Measurements from ENCODE around the gene MARCHF3.
"Not testable (repeated sequence)": the region's sequence is repeated elsewhere in the genome, so short reads cannot be mapped to it uniquely, and the experiment has no call there.

The MARCHF3 gene

DNA sequence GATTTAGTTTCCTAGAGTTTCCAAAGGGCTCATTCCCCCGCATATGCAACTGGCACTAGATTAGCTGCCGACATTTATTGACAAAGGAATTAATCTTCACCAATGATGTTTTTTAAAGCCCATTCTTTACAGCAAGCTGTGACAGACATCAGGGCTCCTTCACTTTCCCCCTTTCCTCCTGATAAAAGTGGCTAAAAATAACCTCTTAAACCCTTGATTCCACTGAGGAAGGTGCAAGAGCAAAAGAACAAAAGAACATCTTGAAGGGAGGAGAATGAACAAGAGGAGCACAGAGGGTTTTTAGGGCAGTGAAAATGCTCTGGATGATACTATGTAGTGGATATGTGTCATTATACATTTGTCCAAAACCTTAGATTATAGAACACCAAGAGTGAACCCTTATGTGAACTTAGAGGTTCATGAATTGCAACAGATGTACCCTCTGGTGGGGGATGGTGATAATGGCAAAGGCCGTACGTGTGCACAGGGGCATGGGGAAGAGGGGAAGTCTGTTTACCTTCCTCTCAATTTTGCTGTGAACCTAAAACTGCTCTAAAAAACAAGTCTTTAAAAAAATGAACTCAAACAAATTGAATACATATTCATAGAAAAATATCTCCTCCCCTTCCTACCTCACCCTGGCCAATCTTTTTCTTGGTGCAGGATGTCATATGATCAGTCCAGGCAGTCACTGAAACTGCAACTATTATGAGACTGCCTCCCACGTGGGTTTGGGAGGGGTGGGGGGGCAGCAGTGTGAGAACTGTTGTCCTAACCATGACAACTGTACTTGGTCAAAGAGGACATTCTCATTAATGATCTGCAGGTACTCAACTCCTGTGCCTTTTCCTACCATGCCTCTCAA, 83.0 kb downstream of the MARCHF3 start:
- no peak for DNase-seq

DNA sequence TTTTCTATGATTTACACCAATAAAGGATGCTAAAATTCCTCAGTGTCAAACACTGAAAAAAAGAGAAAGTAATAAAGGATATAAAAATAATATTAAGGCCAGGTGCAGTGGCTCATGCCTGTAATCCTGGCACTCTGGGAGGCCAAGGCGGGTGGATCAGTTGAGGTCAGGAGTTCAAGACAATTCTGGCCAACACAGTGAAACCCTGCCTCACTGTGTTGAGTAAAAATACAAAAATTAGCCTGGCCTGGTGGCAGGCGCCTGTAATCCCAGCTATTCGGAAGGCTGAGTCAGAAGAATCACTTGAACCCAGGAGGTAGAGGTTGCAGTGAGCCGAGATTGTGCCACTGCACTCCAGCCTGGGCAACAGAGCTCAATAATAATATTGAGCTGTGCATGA, 87.5 kb downstream of the MARCHF3 start:
- DNase-seq = not testable (repeated sequence)

DNA sequence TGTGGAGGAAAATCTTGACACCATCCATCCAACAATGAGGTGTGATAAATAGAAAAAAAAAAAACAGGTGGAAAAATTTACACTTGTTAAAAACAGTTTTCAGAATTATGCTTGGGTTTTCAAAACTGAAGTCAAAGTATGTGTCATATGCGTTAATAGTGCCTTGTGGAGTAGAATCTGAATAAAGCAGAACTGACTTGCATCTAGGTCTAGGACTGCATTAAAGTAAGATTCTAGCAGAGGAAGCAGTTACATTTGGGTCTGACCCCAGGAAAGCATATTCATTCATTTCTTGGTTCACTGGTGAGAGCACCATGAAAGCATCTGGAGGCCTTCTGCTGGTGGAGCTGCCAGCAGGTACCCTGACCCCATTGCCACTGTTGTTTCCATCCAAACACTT, 89.0 kb downstream of the MARCHF3 start:
- no peak for DNase-seq

DNA sequence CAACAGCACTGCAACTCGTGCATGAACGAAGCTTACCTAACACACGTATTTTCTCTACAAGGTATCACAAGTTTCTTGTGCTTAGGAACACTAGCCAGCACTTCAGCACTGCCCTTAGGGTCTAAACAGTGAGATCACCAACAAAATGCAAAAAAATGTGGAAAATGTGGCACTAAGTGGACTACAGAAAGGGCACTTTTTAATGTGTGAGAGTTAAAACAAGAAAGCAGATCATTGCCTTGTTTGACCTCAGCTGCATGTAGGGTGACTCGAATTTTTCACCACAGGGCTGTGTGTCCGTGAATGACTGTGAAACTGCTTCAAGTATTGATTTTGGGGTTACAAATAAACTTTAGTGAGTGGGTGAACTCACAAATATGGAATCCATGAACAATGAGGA, 90.5 kb downstream of the MARCHF3 start:
- DNase-seq = no peak

DNA sequence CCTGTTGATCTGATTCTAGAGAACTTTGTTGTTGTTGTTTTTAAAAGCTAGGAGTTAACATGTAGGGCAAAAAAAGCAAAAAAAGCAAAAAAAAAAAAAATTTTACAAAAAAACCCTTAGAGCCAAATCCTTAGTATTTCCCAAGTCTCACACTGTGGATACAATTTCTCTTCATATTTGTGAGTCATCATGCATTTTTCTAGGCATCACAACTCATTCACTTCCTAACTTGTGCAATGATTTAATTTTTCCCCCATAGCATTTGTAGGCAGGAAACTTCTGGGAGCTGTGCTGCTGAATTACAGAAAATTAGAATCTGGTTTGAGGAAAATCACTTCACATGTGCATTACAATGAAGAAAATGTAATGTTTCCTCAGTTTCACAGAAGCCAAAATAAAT, 91.9 kb downstream of the MARCHF3 start:
- no peak for DNase-seq

DNA sequence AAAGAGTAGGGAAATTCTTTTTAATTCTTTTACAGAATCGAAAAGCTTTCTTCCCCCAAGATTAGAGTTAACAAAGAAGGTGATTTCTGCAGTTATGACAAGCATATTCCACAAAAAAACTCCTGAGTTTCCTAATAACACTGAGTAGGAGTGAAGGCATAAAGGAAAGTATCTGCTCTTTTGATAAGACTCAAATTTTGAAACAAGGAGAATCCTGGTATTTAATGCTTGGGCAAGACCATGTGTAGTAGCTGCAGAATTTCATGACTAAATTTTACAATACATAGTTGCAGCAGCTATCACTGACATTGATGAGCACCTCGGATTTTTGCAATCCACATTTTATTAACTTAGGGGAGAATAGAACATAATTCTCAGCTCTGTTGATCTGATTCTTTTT, 92.6 kb downstream of the MARCHF3 start:
- no peak for DNase-seq

DNA sequence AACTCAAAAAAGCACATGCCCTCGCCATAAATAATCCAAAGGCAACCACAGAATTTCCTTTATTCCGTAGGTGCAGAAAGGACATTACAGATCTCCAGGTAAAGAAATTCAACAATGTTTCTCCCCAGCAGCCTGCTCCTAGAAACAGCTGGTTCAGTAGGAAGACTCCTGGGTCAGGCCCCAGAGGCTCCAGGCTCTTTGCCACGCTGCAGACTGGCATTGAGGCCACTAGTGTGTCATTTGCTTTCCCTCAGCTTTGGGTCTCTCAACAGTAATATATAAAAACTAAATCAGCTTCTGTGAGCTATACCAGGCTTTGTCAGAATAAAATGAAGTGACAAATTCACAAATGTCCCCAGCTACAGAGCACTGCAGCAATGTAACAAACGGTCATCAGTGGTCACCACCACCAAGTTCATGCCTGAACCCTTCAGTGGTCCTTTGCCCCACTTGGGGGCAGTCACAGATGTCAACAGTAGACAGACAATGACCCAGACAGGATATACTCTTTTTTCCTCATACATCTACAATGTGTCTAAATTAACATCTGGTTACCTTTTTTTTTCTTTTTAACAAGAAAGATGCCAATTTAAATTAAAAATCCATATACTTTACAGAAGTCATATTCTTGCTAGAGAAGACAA, 93.5 kb downstream of the MARCHF3 start:
- no peak for DNase-seq

DNA sequence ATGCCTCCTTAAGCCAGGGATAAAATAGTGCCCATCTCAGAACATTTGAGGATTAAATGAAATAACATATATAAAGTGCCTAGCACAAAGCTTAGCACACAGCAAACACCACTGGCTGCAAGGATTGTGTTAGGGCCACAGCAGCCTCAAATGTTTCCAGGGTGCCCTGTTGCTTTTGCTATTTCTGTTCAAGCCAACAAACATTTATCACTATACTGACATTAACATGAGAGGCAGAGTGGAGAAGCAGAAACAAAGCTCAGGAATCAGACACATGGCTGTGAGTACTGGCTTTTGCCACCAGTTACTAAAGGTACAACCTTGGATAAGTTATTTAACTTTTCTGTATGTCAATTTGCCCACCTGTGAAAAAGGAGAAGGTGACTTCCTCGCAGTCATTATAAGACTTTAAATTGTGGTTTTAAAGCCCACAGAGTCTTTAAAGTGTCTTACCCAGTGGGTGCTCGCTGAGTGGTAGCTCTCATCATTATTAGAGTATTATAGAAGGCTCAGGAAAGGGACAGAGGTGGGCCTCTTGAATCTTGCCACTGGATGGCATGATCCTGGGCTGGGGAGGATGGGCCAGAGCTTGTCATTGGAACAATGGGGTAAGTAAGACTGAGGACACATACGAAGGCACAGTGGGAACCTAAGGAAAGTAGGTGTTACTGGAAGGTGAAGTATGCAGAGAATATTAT, 98.2 kb downstream of the MARCHF3 start:
- no peak for DNase-seq

DNA sequence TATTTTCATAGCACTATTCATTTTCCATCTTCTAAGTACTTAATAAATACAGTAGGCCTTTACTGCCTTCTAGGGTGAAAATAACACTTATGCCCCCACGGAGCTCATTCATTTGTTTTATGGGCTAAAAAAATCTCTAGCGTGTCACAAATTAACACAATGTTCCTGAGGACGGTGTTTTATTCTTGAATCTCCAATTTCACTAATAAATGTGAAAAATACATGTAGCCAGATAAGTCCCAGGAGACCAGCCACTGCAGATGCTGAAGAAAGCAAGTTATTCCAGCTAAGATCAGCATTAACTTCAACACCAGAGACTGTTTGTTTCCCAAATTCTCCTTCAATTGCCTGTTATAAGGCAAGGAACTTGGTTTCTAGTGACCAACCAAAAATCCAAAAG, 102.3 kb downstream of the MARCHF3 start:
- DNase-seq = no peak

DNA sequence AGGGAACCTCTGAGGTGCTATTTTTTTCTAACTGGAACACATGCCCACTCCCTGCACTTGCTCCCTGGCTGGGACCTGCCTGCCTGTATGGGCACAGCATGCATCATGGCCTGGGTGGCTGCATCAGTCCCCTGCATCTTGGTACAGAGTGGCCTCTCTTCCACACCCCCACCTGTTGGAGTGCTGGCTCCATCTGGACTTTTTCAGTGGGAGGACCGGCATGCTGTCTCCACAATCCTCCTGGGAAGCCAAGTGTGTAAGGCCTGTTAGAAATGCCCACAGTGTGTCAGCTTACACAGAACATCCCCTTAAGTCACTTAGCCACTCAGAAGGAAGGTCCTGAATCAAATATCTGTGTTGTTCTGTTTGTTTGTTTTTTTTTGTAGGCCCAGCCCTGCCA, 102.9 kb downstream of the MARCHF3 start:
- DNase-seq = no peak

DNA sequence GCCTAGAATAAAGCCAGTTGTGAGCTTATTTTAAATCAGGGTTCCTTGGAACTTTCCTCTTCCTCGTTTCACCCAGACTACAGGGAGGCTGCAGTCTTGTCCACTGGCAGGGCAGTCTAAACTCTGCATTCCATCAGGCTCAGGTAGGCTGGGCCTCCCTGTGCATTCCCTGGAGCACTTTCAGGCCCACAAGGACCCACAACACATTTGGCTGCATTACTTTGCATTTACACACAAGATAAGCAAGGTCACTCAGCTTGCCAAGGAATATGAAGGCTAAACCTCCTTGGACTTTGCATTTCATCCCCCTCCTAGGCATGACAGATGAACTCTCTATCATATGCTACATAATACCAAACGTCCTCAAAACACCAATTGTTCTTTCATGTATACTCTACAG, 104.2 kb downstream of the MARCHF3 start:
- no peak for DNase-seq

DNA sequence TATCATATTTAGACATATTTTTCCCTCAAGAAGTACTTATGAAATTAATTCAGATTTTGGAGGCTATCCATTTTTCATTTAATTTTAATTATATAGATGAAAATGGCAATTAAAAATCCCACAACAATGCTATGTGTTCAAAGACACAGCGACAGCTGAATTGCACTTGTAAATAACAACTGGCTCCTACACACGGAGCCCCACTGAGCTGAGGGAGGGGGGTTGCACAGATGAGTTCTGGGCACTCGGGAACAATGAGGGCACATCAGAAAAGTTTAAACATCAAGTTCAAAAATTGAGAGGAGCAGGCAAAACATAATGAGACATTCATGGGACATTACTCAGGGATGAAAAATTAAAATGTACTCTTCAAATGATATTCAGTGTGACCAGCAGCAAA, 104.9 kb downstream of the MARCHF3 start:
- DNase-seq = no peak

DNA sequence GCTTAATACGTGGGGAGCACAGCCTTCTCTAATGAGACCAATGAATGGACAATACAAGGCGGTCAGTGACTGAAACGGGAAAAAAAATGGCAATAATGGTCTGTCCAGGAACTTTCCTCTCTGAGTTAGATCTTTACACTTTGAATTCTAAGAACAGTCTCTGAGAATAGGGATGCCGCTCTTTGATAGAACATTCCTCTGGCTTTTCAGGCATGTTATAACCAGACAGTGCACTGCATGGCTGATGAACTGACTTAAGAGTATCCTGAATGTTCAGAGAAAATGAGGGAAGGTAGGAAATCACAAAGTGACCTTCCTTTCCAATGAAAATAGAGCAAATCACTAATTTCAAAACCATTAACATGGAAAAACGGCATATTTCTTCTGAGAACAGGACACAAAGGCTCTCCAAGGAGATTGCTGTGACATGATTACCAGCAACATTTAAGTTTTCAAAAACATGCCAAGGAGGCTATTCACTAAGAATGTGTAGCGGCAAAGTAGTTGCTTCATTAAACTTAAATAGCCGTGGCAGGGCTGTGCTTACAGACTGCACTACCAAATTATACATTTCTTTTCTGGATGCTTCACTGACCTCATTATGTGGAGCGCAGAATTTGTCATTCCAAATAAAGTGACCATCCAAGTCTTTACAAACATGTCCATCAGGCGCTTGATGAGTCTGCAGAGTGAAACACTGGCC, 105.9 kb downstream of the MARCHF3 start:
- no peak for DNase-seq

DNA sequence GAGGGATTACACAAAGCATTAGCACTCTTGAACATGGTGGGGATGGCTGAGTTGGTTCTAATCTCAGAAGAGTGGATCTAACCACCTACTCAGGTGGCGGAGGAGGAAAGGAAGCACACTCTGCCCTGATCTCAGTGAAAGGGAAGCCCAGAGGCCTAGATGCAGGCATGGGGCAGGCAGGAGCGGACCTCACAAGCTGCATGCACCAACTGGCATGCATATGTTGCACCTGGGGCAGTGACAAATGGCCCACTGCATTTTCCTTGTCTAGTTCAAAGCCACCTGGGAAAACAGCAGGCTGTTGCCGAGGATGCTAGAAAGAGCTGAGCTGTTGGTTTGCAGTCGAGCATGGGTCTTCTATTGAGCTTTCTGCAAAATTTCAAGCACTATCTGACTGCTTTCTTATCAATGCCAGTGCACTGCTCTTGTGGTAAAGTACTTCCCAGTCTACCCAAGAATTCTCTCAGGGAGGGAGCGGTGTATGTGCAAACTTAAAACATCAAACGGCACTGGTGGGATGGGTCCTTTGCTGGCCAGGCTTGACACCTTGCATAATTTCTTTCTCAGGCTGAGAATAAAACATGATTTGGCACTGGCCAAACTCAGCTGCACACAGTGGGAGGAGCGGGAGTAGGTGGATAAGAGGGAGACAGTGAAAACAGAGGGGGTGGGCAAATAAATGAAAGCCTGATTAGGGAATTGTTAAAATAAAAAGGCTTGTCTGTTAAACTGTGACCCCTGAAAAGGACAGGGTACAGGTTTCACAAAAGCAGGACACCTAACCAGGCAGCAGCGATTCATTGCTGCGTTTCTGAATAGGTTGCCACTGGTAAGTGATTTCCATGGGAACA, 108.9 kb downstream of the MARCHF3 start:
- DNase-seq = no peak

DNA sequence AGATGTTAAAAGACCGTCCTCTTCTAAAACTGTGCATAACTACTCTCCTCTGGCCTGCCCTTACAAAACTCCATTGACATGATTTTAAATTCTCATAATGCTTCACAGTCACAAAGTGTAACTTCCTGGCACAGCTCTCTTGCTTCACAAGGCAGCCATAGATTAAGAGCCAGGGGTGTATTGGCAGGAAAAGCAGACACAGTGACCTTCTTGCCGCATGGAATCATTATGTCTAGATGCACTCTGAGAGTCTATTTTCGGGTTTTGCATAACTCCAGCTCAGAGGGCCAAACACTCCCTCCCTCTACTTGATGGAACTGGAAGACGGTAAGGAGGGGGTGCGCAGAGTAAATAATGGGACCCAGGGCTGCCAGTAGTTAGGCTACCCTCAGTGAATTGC, 110.1 kb downstream of the MARCHF3 start:
- DNase-seq = no peak

DNA sequence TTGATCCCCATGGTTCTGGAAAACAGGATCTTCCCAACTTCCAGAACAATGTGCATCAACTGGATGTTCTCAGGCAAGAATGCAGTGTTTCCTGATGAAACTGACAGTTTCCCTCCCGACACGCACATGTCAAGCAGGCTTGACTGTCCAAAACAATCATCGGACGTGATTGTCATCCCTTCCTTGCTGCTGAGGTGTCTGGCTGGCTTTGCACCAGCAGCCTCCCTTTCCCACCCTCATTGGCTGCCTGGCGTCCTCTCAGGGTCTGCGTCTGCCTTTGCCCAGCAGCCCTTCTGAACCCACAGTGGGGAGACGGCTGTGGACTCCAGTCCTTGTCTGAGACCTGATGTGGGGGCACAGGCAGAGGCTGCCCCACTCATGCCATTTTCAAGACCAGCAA, 110.8 kb downstream of the MARCHF3 start:
- DNase-seq = no peak

DNA sequence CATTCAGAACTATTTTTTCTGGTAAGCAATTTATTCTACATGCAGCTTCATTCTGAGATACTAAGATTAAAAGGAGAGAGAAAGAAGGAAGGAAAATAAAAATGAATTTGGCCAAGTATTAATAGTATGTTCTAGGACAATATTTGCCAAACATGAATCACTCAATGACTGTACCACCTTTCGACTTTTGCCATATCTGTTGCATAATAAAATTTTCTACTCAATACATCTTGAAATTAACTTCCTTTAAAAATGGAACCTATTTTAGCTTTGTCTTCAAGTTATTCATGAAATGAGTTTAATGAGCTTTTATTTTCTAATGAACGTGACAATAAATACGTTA, 111.8 kb downstream of the MARCHF3 start:
- no peak for DNase-seq

DNA sequence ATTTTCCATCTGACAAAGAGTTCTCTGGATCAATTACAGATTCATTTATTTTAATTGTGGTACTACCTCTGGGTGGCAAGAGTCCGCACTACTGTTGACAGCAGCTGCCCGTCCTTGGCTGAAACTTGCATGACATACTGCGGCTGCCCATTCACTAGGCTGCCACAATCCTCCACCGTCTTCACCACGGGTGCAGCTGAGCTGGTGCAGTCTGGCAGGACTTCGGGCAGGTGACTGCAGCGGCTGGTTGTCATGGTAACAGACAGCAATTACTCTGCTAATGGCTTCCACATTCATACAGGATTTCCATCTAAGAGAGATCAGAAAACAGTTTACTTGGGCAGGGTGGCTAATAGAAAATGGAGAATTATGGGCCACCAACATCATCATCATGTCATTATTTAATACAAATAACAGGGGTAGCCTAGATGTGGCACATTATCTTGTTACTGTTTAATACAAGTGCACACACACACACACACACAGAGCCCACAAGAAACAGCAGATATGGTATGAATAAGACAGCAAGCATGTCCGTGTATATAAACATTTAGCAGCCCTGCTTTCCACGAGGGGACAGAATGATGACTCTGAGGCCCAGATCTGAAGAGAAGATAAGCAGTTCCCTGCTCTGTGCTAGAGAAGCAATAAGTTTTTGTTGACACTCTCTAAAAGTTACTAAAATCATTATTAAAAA, 112.3 kb downstream of the MARCHF3 start:
- no peak for DNase-seq

DNA sequence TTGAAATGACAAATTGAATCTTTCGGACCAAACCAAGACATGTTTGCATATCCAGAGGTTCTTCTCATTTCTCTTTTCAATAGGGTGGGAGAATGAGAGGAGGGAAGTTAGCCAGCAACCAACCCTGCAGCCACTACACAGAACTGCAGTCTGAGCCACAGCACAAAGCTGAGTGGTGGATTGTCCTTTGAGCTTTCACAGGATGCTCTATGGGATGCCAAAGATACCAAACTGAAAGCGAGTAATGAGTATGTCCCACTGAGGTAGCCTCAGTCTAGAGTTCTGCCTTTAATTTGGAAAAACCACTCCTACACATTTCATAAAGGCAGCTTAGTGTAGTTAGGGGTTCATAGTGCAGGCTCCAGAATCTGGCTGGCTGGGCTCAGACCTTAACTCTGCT, 114.9 kb downstream of the MARCHF3 start:
- DNase-seq = no peak

DNA sequence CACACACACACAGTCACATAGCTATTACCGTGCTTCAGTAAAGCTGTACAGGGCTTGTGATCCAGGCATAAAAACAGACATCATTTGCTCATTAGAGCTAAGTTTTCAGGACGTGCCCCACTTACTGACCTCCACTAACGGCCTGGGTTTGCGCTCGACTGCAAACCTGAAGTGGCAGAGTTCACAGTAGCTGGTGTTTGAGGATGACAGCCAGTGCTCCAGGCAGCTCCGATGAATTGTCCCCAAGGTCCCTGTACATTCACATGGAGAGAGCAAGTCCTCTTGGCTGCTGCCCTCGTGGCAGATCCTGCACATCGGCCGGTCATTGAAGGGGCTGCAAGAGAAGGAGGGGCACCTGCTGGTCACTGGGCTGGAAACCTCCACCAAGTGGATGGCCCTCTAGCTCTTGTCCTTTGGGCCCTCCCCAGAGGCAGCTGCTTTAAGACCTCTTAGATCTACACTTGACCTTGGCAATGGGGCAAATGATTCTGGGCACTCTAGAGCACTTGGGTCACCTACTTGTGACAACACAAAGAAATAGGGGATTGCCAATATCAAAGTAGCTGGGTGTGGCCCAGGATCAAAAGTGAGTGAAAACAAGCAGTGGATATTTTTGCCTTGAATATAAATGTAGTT, 115.4 kb downstream of the MARCHF3 start:
- DNase-seq = no peak

DNA sequence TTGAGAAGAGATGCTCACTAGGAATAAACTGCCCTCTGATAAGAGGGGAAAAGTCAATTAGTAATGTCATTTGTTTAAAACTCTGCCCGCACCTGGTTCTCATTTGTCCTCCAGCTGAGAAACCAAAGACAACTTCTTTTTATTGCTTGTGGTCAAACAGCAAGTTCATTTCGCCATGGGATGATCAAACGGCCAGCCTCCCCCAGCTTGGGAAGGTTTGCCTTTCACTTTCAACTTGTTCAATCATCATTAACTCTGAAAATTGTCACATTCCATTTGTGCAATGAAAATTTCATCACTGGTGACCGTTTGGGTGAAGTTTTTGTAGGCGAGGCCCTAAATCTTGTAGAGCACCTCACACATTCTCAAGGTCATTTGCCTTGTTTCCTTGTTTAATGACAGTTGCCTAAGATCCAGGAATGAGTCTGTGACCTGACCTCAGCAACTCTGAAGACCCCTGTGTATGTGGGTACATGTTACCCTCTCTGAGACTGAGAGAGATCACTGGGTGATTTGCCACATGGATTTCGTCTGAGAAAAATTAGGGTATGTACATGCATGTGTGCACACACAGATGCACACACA, 117.7 kb downstream of the MARCHF3 start:
- DNase-seq = no peak

All from activated effector memory CD4-positive, alpha-beta T cell treated with anti-CD3 and anti-CD28 coated beads, Interleukin-2, amount 50 U/mL, for 16 hours (primary cell).